Activated CD4-positive, alpha-beta T cell treated with anti-CD3 and anti-CD28 coated beads, Interleukin-2, Interleukin-4, amounts not matched to agents 100 ng/mL and 50 ng/mL, durations not matched to agents 16 hours and 8 hours (primary cell): ENCODE data around the gene RFXANK.
"Not testable (repeated sequence)": the region's sequence is repeated elsewhere in the genome, so short reads cannot be mapped to it uniquely, and the experiment has no call there.

ENCODE experiments used
- DNase-seq: peaks from one replicate; pipeline ENCODE4 v3.0.0-alpha.2; 2020; ENCODE audit warnings: low spot score

The RFXANK gene

DNA sequence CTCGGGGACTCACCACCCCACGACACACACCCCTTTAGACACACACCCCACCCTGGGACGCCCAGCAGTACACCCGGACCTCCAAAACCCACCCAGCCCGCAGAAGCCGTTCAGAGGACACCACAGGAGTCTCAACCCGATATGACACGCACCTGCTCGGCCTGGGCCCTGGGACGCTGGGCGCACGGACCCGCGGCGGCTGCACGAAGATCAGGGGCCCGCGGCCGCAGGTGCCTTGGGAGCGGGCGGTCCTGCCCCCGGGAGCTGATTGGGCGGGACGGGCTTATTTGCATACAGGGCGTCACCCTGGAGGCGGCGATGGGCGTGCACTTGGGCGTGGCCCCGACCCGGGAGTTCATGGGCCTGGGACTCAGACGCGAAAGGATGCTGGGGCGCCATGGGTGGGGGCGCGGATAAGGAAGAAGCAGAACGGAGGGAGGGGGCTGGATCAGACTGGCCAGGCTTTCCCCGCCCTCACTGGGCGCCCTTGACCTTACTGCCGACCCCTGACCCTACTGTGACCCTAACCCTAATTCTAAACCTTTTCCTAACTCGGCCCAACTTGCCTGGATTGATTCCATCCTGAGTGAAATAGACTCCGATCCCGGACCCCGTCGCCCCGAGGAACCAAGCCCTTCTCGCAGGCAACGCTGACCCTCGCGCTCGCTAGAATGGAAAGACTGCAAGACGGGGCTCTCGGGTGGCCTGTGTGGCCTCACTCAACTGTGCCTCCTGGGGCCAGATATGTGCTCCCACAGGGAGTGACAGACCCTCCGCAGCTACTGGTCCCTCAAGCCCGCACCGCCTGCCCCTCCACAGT is 21.8 kb upstream of the RFXANK start, which contains the start of gene MEF2B:
MEF2B (minus strand) TSS at position 211 of the 820 bp plus-strand sequence. CDS start 19,528 bp downstream, outside the sequence.
- peak; percentile 67 for DNase-seq

- DNase-seq = no peak
These were observed 21.0 kb upstream of the RFXANK start for GRCh38 chr19:19170873-19171672.

GRCh38 chr19:19171821-19172532 is 20.1 kb upstream of the RFXANK start:
- no peak for DNase-seq

GRCh38 chr19:19173243-19173642 is 18.8 kb upstream of the RFXANK start:
- DNase-seq = not testable (repeated sequence)

DNA sequence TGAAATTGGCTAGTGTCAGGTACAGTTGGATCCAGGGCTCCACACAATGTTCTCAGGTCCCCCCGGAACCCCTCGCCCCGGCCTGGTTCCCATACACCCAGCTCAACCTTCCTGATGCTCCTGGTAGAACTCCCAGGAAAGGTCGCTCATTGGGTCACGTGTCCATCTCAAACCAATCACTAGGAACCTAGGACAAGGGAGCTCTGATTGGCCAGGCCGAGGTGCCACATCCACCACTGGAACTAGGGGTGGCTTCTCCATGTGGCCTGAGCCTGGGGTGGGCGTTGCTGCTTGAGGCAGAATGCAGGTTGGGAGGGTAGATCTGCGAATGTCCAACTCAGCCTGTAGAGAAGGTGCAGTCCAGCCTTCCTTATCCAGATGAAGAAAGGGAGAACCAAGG is 15.1 kb upstream of the RFXANK start:
- DNase-seq = no peak

DNA sequence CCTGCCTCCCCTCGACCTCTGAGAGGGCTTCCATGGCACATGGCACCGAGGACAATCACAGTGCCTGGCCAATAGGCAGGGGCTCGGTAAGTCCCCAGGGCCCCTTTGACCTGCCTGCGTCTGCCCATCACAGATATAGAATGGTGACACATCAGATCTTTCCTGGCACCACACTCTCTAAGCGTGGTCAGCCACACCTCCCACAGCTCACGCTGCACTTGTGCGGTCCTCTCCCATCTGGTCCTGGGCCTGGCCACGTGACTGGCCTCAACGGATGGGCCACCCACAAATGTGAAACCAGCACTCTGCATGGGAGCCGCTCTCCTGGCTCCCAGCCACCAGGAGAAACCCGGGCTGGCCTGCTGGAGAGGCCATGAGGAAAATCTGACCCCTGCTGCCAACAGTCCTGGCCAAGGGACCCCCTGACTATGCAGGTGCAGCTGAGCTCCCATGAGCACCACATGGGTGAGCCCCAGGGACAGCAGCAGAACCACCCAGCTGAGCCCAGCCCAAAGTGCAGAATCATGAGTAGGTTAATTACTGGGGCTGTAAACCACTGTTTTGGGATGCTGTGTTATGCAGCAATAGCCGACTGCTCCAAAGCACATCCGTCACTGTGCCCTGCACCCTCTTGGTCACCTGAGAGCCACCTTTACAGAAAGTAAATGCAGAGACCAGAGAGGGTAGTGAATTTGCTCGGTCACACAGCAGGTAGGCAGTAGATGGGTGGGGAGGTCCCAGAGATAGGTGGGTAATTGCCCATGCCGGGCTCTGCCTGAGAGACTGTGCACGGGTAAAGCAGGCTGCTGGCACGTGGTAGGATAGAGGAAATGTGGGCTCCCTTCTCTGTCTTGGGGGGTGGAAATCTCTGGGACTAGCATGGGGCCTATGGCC is 12.3 kb upstream of the RFXANK start:
- no peak for DNase-seq

- no peak for DNase-seq
These were observed 10.5 kb upstream of the RFXANK start for GRCh38 chr19:19181488-19181998.

- peak; percentile 66 for DNase-seq
These were observed 6.0 kb upstream of the RFXANK start for GRCh38 chr19:19185853-19186740.

GRCh38 chr19:19186742-19187141 is 5.3 kb upstream of the RFXANK start:
- no peak for DNase-seq

DNA sequence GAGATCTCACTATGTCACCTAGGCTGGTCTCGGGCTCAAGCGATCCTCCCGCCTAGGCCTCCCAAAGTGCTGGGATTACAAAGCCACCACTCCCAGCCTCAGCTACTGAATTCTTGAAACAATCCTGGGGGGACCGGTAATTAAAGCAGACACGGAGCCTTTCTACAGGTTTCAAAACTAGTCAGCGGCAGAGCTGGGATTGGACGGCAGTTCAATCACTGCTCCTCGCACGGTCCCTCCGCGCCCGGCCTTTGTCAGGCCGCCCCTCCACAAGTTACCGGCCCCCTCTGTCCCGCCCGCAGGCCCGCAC is 335 bp upstream of the RFXANK start:
- no peak for DNase-seq

DNA sequence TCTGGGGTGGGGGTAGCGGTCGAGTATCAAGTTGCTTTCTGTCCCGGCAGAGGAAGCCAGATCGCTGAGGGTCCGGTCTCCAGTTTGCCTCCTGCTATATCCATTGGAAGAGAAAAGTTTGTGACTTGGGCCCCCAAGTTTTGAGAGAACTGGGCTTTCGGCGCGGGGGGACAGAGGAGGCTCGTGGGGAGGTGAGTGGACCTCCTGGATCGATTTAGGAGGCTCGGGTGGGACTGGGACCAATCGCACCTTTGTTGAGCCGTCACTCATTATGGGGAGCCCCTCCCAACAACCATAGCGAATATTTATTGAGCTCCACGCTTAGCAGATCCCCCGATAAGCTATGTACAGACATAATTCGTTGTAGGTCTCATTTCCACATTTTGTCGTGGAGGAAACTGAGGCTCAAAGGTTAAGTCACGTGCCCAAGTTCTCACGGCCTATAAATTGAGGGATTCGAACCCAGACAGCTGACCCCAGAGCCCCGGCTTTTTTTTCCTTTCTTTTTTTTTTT is 909 bp downstream of the RFXANK start:
- DNase-seq = no peak

- no peak for DNase-seq
These were observed 1.9 kb downstream of the RFXANK start for GRCh38 chr19:19193926-19194325.

GRCh38 chr19:19201697-19202630 is 9.9 kb downstream of the RFXANK start:
- DNase-seq = no peak

- DNase-seq = no peak
These were observed 10.6 kb downstream of the RFXANK start for GRCh38 chr19:19202707-19203011.

- DNase-seq = peak; percentile 93
These were observed 11.2 kb downstream of the RFXANK start, which contains the start of gene NR2C2AP for GRCh38 chr19:19203012-19203856. Gene NR2C2AP, minus strand, starts transcription at chr19:19203414. Its CDS starts 354 bp downstream, at chr19:19203060.

- DNase-seq = no peak
These were observed 12.1 kb downstream of the RFXANK start for GRCh38 chr19:19204181-19204580.

- DNase-seq = no peak
These were observed 13.7 kb downstream of the RFXANK start for GRCh38 chr19:19205416-19206410.
